Activated CD8-positive, alpha-beta memory T cell treated with anti-CD3 and anti-CD28 coated beads, Interleukin-2, amount 50 U/mL, for 24 hours (primary cell): Measurements from ENCODE around the gene ILDR1.

ENCODE experiments used
- DNase-seq: peaks from one replicate; pipeline ENCODE4 v3.0.0-alpha.2; 2020; ENCODE audit errors: extremely low read depth

Gene ILDR1

GRCh38 chr3:122019493-122019892, 2.6 kb downstream of the ILDR1 start:
- DNase-seq = no peak

GRCh38 chr3:122014741-122015140, 7.3 kb downstream of the ILDR1 start:
- no peak for DNase-seq

- DNase-seq = no peak
Observed at GRCh38 chr3:122013448-122013925, 8.6 kb downstream of the ILDR1 start.

- DNase-seq = no peak
Observed at GRCh38 chr3:122012821-122013220, 9.2 kb downstream of the ILDR1 start.

GRCh38 chr3:122011396-122011795, 10.7 kb downstream of the ILDR1 start:
- DNase-seq = no peak

GRCh38 chr3:122010506-122010905, 11.5 kb downstream of the ILDR1 start:
- DNase-seq = no peak

- no peak for DNase-seq
Observed at GRCh38 chr3:122008166-122008565, 13.9 kb downstream of the ILDR1 start.

GRCh38 chr3:122006267-122006666, 15.8 kb downstream of the ILDR1 start:
- DNase-seq = no peak

- DNase-seq = no peak
Observed at GRCh38 chr3:122004991-122005565, 17.0 kb downstream of the ILDR1 start.

GRCh38 chr3:122004107-122004506, 17.9 kb downstream of the ILDR1 start:
- no peak for DNase-seq

GRCh38 chr3:122003606-122004005, 18.4 kb downstream of the ILDR1 start:
- no peak for DNase-seq

GRCh38 chr3:122003112-122003511, 18.9 kb downstream of the ILDR1 start:
- DNase-seq = no peak

- no peak for DNase-seq
Observed at GRCh38 chr3:122002611-122003010, 19.4 kb downstream of the ILDR1 start.

GRCh38 chr3:122001892-122002291, 20.2 kb downstream of the ILDR1 start:
- DNase-seq = no peak

- DNase-seq = no peak
Observed at GRCh38 chr3:122000936-122001605, 21.0 kb downstream of the ILDR1 start.

GRCh38 chr3:121999931-122000330, 22.1 kb downstream of the ILDR1 start:
- DNase-seq = no peak

GRCh38 chr3:121998611-121999473, 23.2 kb downstream of the ILDR1 start:
- no peak for DNase-seq

- no peak for DNase-seq
Observed at GRCh38 chr3:121998030-121998580, 23.9 kb downstream of the ILDR1 start.

GRCh38 chr3:121997372-121997771, 24.7 kb downstream of the ILDR1 start:
- DNase-seq = no peak

GRCh38 chr3:121996441-121996840, 25.6 kb downstream of the ILDR1 start:
- DNase-seq = no peak

GRCh38 chr3:121995161-121996137, 26.6 kb downstream of the ILDR1 start:
- no peak for DNase-seq
